Middle frontal gyrus (tissue), 1 donor: ENCODE results near the gene ABCC3.
"Not testable (repeated sequence)": the region's sequence is repeated elsewhere in the genome, so short reads cannot be mapped to it uniquely, and the experiment has no call there.

ENCODE experiments used
- DNase-seq: peaks from one replicate; pipeline ENCODE4 v3.0.0-alpha.2; 2015; ENCODE audit warnings: low spot score; ENCODE audit errors: extremely low spot score

ABCC3 gene

DNA sequence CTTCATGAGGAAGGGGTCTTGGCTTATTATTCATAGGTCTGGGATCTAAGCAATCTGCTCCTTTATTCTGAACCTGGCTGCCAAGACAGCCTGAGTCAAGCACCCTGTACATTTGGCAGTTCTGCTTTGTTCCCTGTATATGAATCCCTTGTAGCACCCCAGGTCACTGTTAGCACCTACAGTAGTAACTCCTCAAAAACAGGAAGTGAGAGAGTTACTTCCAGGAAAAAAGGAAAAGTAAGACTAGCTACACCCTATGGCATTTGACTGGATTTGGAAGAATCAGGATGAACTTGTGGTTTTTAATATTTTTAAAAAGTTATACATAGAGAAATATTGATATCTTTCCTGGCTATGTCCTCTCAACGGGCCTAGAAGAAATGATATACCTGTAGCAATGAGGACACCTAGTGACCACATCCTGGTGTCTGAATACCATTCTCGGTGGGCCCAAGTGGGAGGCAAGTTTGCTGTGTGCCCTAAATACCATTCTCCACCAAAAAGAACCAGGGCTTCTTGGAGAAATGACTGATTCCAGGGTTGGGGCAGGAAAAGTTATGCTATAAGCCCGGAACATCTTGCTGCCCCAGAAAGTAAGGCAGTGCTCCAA is 63.1 kb downstream of the ABCC3 start:
- DNase-seq: no peak

- DNase-seq: no peak
Observed at GRCh38 chr17:50699410-50699809, 64.7 kb downstream of the ABCC3 start.

GRCh38 chr17:50703162-50703561 is 68.5 kb downstream of the ABCC3 start:
- DNase-seq: no peak

GRCh38 chr17:50707289-50708049 is 72.8 kb downstream of the ABCC3 start, which contains the start of gene ANKRD40:
TSS of gene ANKRD40 (minus strand) at chr17:50707914. CDS start at chr17:50707654, 260 bp downstream.
- peak; percentile 86 for DNase-seq

DNA sequence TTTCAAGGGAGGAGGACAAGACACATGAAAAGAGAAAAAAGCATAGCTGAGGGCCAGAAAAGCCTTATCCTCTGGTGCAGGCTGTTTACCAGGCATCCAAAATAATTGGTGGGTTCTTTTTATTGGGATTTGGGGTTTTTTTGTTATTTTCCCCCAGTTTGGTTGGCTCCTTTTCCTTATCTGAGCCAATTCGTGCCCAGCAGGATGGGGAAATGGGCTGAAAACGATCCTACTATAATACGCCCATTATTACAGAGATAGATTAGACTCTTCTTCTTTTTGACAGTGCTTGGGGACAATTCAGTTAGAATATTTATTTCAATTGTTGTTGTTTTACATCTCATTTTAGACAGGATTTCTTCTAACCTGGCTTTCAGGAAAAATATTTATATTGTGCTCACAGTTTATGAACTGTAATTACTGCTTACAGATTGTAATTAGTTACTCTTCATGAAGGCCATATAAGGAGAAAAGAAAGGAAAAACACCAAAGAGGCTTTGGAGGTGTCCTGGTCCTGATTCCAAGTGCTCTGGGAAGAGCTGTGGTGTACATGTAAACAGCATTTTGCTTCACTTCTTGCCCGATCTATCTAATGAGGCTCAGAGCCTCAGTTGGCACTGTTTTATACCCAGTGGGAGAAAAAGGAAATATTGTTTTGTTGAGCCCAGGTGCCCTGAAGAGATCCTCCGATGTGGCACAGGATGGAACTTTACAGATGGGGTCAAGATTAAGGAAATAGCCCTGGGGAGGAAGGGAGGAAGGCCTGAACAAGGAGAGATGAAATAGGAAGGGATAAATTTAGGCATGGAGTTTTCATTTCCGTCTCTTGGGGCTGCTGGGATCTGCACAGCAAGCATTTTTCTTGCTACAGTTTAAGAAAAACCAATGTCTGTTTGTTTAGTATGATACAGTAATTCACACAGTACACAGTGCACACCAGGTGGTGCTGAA is 73.6 kb downstream of the ABCC3 start:
- no peak for DNase-seq

GRCh38 chr17:50709053-50709452 is 74.4 kb downstream of the ABCC3 start:
- not testable (repeated sequence) for DNase-seq

- DNase-seq: no peak
Observed at GRCh38 chr17:50710025-50710424, 75.3 kb downstream of the ABCC3 start.

DNA sequence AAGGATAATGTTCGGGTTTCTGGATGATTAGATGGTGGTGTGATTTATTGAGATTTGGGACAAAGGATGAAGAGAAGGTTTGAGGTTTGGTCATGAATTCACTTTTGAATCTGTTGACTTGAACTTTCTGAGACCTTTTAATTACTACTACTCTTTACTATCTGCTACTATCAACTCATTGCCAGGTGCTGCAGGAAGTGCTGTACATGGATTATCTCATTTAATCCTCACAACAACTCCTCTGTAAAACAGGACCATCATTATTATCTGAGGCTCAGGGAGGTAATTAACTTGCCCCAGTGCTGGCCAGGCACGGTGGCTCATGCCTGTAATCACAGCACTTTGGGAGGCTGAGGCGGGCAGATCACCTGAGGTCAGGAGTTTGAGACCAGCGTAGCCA is 76.0 kb downstream of the ABCC3 start:
- no peak for DNase-seq

GRCh38 chr17:50712641-50713040 is 78.0 kb downstream of the ABCC3 start:
- DNase-seq: no peak

DNA sequence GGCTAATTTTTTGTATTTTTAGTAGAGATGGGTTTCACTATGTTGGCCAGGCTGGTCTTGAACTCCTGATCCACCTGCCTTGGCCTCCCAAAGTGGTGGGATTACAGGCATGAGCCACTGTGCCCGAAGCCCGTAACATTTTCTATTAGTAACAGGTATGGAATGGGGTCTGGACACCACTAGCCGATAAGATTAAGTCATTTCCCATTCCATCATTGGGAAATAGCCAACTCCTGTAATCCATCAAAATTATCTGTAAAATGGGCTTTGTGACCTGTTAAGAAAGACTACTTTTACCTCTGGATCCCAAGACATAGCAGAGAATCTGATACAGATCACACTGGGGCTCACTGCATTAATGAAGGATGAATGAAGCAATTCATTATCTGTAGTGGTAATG is 80.8 kb downstream of the ABCC3 start:
- no peak for DNase-seq

GRCh38 chr17:50719144-50719923 is 84.7 kb downstream of the ABCC3 start, which contains the start of gene LUC7L3:
TSS of gene LUC7L3 (plus strand) at chr17:50719603. CDS start at chr17:50719733, 130 bp downstream.
- DNase-seq: peak; percentile 90

GRCh38 chr17:50719924-50720794 is 85.5 kb downstream of the ABCC3 start:
- no peak for DNase-seq

GRCh38 chr17:50721194-50722010 is 86.7 kb downstream of the ABCC3 start:
- no peak for DNase-seq

GRCh38 chr17:50722746-50723145 is 88.1 kb downstream of the ABCC3 start:
- DNase-seq: no peak

- DNase-seq: not testable (repeated sequence)
Observed at GRCh38 chr17:50724622-50725021, 89.9 kb downstream of the ABCC3 start.

- DNase-seq: no peak
Observed at GRCh38 chr17:50725769-50726655, 91.3 kb downstream of the ABCC3 start.

- DNase-seq: no peak
Observed at GRCh38 chr17:50728112-50728429, 93.4 kb downstream of the ABCC3 start.
